Measurements from ENCODE around the gene SMCO3. TPM values are rescaled to one million over a fixed set of nuclear protein-coding genes. Genes with fewer than 3 reads are reported as not detected.

SMCO3 gene
- total and polyA plus RNA-seq, 2 donors (not counting 1 experiment from before 2014, with no cell fraction given) = not detected

- no peak overlapping the region for H3K9ac ChIP-seq (ENCODE audit: low read length)
- Mint-ChIP-seq H3K27ac (no peak overlapping the region), H3K9me3 (ENCODE audit: insufficient read depth) (no peaks in the 10 kb centered on the region), H3K4me1 (peaks cover 9% of the 10 kb centered on the region), H3K4me3 (no peak overlapping the region), H3K27me3 (no peaks in the 10 kb centered on the region)
- peak; percentile 81 for ATAC-seq (ENCODE audit: low read depth)
- peaks cover 0 to 4% of the 10 kb centered on the region in 2 donors for H3K4me1 ChIP-seq (ENCODE audit: control insufficient read depth in 2 of 2, insufficient read depth in 2 of 2, low read length in 2 of 2)
- intact Hi-C loops (cut with micrococcal nuclease) = loop anchor here (1.0 to 5.0 kb wide), 7 partner anchors 37 to 607 kb away; partner anchors contain the start of gene RERG
- TF ChIP-seq EZH2 (IDR thresholded peaks at IDR 0.05; ENCODE audit: borderline replicate concordance, insufficient read depth, low read depth, low read length, poor library complexity, severe bottlenecking) (no peak), CTCF (IDR thresholded peaks at IDR 0.05) (peak; percentile 77)
- DNase-seq = peak; percentile 72
- CTCF ChIA-PET = interaction anchor here (0.6 to 7.2 kb wide), 22 partner anchors 10 to 607 kb away, joined by 3 to 192 read pairs (median 4); partner anchors contain the start of genes ERP27, RERG and WBP11
- peak overlapping the region; percentile 72 for H2AFZ ChIP-seq (ENCODE audit: insufficient read depth, low read depth, low read length, poor library complexity, severe bottlenecking)
- no peak overlapping the region for H3K27ac ChIP-seq (ENCODE audit: low read length in 2 of 2)
- H3K27me3 ChIP-seq (replicated peaks in 1 of 4; ENCODE audit: control extremely low read depth in 1 of 4, control insufficient read depth in 3 of 4, insufficient read depth in 4 of 4, low read length in 3 of 4) = no peaks in the 10 kb centered on the region
- H3K79me2 ChIP-seq (ENCODE audit: control insufficient read depth, insufficient read depth, low read length) = no peaks in the 10 kb centered on the region
- POLR2A ChIA-PET = no interaction called here
- no peaks in the 10 kb centered on the region for H3K36me3 ChIP-seq (replicated peaks in 1 of 2; ENCODE audit: control extremely low read depth in 1 of 2, control insufficient read depth in 1 of 2, extremely low read depth in 1 of 2, insufficient read depth in 2 of 2, low read length in 1 of 2)
- H3K4me2 ChIP-seq (replicated peaks; ENCODE audit: low read depth, low read length, poor library complexity, severe bottlenecking) = peak overlapping the region; percentile 45
- no peak overlapping the region for H3K4me3 ChIP-seq (ENCODE audit: control extremely low read depth in 1 of 5, extremely low read depth in 1 of 5, insufficient read depth in 1 of 5, low read depth in 2 of 5, low read length in 4 of 5)
- WGBS (ENCODE audit: insufficient coverage) = 38% methylated on average over 1 of the region's 3 CpGs
- H3K9me3 ChIP-seq (ENCODE audit: control extremely low read depth in 1 of 3, control insufficient read depth in 2 of 3, insufficient read depth in 1 of 3, low read length in 2 of 3) = no peaks in the 10 kb centered on the region
- H4K20me1 ChIP-seq (ENCODE audit: control insufficient read depth, insufficient read depth, low read length, poor library complexity, severe bottlenecking) = no peaks in the 10 kb centered on the region
Measured at GRCh38 chr12:14845350-14845750, 31.4 kb upstream of the SMCO3 start.

- H3K9me3 Mint-ChIP-seq (ENCODE audit: insufficient read depth) = no peaks in the 10 kb centered on the region
- H4K20me1 ChIP-seq (ENCODE audit: control insufficient read depth, insufficient read depth, low read length, poor library complexity, severe bottlenecking) = no peaks in the 10 kb centered on the region
- POLR2A ChIA-PET = no interaction called here
- no peaks in the 10 kb centered on the region for H3K36me3 ChIP-seq (replicated peaks in 1 of 2; ENCODE audit: control extremely low read depth in 1 of 2, control insufficient read depth in 1 of 2, extremely low read depth in 1 of 2, insufficient read depth in 2 of 2, low read length in 1 of 2)
- ATAC-seq (ENCODE audit: low read depth) (no peak), DNase-seq (no peak)
- H3K27me3 Mint-ChIP-seq = peaks cover 4% of the 10 kb centered on the region
- no peak overlapping the region for H3K4me3 ChIP-seq (ENCODE audit: control extremely low read depth in 1 of 5, extremely low read depth in 1 of 5, insufficient read depth in 1 of 5, low read depth in 2 of 5, low read length in 4 of 5)
- no peak overlapping the region for H3K4me2 ChIP-seq (replicated peaks; ENCODE audit: low read depth, low read length, poor library complexity, severe bottlenecking)
- CTCF ChIA-PET = interaction anchor here (0.8 to 7.2 kb wide), 8 partner anchors 9 to 425 kb away, joined by 3 to 192 read pairs (median 4); partner anchors contain the start of genes ERP27 and RERG
- no peak overlapping the region for H3K27ac Mint-ChIP-seq
- TF ChIP-seq CTCF (IDR thresholded peaks at IDR 0.05) = no peak
- no peak for TF ChIP-seq EZH2 (IDR thresholded peaks at IDR 0.05; ENCODE audit: borderline replicate concordance, insufficient read depth, low read depth, low read length, poor library complexity, severe bottlenecking)
- H3K4me1 ChIP-seq (ENCODE audit: control insufficient read depth in 2 of 2, insufficient read depth in 2 of 2, low read length in 2 of 2) = peaks cover 0 to 4% of the 10 kb centered on the region in 2 donors
- H3K4me1 Mint-ChIP-seq = peaks cover 9% of the 10 kb centered on the region
- H3K27ac ChIP-seq (ENCODE audit: low read length in 2 of 2) = no peak overlapping the region
- no peaks in the 10 kb centered on the region for H3K79me2 ChIP-seq (ENCODE audit: control insufficient read depth, insufficient read depth, low read length)
- no peak overlapping the region for H2AFZ ChIP-seq (ENCODE audit: insufficient read depth, low read depth, low read length, poor library complexity, severe bottlenecking)
- intact Hi-C loops (cut with micrococcal nuclease) = no loop called here
- no peak overlapping the region for H3K9ac ChIP-seq (ENCODE audit: low read length)
- H3K9me3 ChIP-seq (ENCODE audit: control extremely low read depth in 1 of 3, control insufficient read depth in 2 of 3, insufficient read depth in 1 of 3, low read length in 2 of 3) = no peaks in the 10 kb centered on the region
- no peak overlapping the region for H3K4me3 Mint-ChIP-seq
- H3K27me3 ChIP-seq (replicated peaks in 1 of 4; ENCODE audit: control extremely low read depth in 1 of 4, control insufficient read depth in 3 of 4, insufficient read depth in 4 of 4, low read length in 3 of 4) = no peaks in the 10 kb centered on the region
Measured at GRCh38 chr12:14844401-14844800, 30.4 kb upstream of the SMCO3 start.
